GM15510 (cell line): ENCODE data around the gene MAP3K5.

Source experiments
- POLR2A ChIP-seq: IDR thresholded peaks from 3 replicates; pipeline ENCODE4 v1.6.1; 2011; ENCODE audit warnings: borderline replicate concordance; ENCODE audit not compliant: insufficient read length; ENCODE audit errors: extremely low read depth

Gene MAP3K5

GRCh38 chr6:136624347-136624746, 167.9 kb downstream of the MAP3K5 start:
- TF ChIP-seq POLR2A = no peak

- TF ChIP-seq POLR2A = no peak
Observed at GRCh38 chr6:136618086-136618485, 174.2 kb downstream of the MAP3K5 start.

GRCh38 chr6:136616527-136616926, 175.8 kb downstream of the MAP3K5 start:
- TF ChIP-seq POLR2A = no peak

GRCh38 chr6:136614994-136615393, 177.3 kb downstream of the MAP3K5 start:
- TF ChIP-seq POLR2A = no peak

- no peak for TF ChIP-seq POLR2A
Observed at GRCh38 chr6:136614350-136614749, 177.9 kb downstream of the MAP3K5 start.

- TF ChIP-seq POLR2A = no peak
Observed at GRCh38 chr6:136613477-136613876, 178.8 kb downstream of the MAP3K5 start.

GRCh38 chr6:136612666-136613389, 179.4 kb downstream of the MAP3K5 start:
- no peak for TF ChIP-seq POLR2A

GRCh38 chr6:136611746-136612145, 180.5 kb downstream of the MAP3K5 start:
- TF ChIP-seq POLR2A = no peak

- TF ChIP-seq POLR2A = no peak
Observed at GRCh38 chr6:136611133-136611532, 181.1 kb downstream of the MAP3K5 start.

GRCh38 chr6:136609873-136610706, 182.2 kb downstream of the MAP3K5 start:
- no peak for TF ChIP-seq POLR2A

- TF ChIP-seq POLR2A = no peak
Observed at GRCh38 chr6:136608991-136609390, 183.3 kb downstream of the MAP3K5 start.

- no peak for TF ChIP-seq POLR2A
Observed at GRCh38 chr6:136607932-136608772, 184.1 kb downstream of the MAP3K5 start.

GRCh38 chr6:136607204-136607931, 184.9 kb downstream of the MAP3K5 start:
- no peak for TF ChIP-seq POLR2A

GRCh38 chr6:136604928-136605510, 187.3 kb downstream of the MAP3K5 start:
- TF ChIP-seq POLR2A = no peak
